Activated T-cell treated with anti-CD3 and anti-CD28 coated beads, Interleukin-2, amount 50 U/mL, for 1 hour (primary cell): ENCODE data around the gene DCHS1.
A peak's percentile ranks its signal among the peaks of the same experiment; 100 is the strongest.

Experiments
- DNase-seq: peaks from one replicate; pipeline ENCODE4 v3.0.0-alpha.2; 2020

Gene DCHS1

GRCh38 chr11:6626971-6627761 is 28.4 kb downstream of the DCHS1 start:
- no peak for DNase-seq

- no peak for DNase-seq
These were observed 29.7 kb downstream of the DCHS1 start for GRCh38 chr11:6625832-6626420.

GRCh38 chr11:6625156-6625831 is 30.3 kb downstream of the DCHS1 start:
- peak; percentile 4 for DNase-seq

- no peak for DNase-seq
These were observed 31.9 kb downstream of the DCHS1 start for GRCh38 chr11:6623391-6624363.

- DNase-seq: no peak
These were observed 33.1 kb downstream of the DCHS1 start for GRCh38 chr11:6622261-6623171.

- DNase-seq: no peak
These were observed 33.8 kb downstream of the DCHS1 start for GRCh38 chr11:6621711-6622211.

GRCh38 chr11:6620636-6621035 is 35.0 kb downstream of the DCHS1 start:
- DNase-seq: no peak

- peak; percentile 89 for DNase-seq
These were observed 36.4 kb downstream of the DCHS1 start, which contains the start of gene TPP1 for GRCh38 chr11:6619004-6619745. Gene TPP1 (minus strand): TSS chr11:6619422. CDS start chr11:6619400, 22 bp downstream.

GRCh38 chr11:6618117-6619003 is 37.2 kb downstream of the DCHS1 start:
- peak; percentile 60 for DNase-seq

GRCh38 chr11:6617315-6617781 is 38.3 kb downstream of the DCHS1 start:
- DNase-seq: no peak

GRCh38 chr11:6616596-6617250 is 38.9 kb downstream of the DCHS1 start:
- DNase-seq: no peak

GRCh38 chr11:6615882-6616585 is 39.6 kb downstream of the DCHS1 start:
- DNase-seq: no peak

GRCh38 chr11:6615046-6615445 is 40.6 kb downstream of the DCHS1 start:
- DNase-seq: no peak

GRCh38 chr11:6614446-6614845 is 41.2 kb downstream of the DCHS1 start:
- DNase-seq: no peak

GRCh38 chr11:6613496-6613895 is 42.1 kb downstream of the DCHS1 start:
- no peak for DNase-seq

GRCh38 chr11:6612213-6613041 is 43.2 kb downstream of the DCHS1 start, which contains the start of gene TAF10:
Gene TAF10 (minus strand): TSS chr11:6612216. CDS start chr11:6612189, 27 bp downstream.
- peak; percentile 95 for DNase-seq

GRCh38 chr11:6611963-6612212 is 43.7 kb downstream of the DCHS1 start:
- no peak for DNase-seq
